Measurements from ENCODE around the gene TKTL2.
"Not testable (repeated sequence)": the region's sequence is repeated elsewhere in the genome, so short reads cannot be mapped to it uniquely, and the experiment has no call there.

TKTL2 gene

DNA sequence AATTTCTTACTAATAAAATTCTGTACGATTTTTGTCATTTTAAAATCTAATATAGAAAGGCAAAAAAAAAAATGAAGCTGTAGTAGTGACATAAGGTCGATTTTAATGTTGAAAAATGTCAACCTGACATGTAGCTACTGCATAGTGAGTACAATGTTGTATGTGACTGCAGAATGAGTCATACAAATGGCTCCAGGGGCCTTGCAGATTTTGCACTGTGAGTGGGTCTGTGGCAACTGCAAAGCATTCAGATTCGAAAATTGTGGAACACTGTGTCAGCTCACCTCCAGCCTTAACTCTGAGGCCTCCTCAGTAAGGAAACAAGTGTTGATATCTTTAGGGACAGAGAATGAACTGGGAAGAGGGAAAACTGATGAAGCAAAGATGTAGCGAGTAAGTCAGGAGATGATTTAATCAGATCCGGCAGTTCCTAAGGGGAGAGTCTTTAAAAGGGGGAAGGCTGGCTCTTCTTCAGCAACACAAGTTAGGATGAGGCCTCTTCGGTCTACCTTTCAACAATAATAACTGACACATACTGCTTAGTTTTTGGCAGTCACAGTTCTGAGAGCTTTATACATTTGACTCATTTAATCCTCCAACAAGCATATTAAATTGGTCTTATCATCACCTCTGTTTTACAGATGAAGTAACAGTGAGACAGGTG is 24.9 kb downstream of the TKTL2 start:
- H2AFZ ChIP-seq (ENCODE audit: low read depth, low read length) = no peak overlapping the region

DNA sequence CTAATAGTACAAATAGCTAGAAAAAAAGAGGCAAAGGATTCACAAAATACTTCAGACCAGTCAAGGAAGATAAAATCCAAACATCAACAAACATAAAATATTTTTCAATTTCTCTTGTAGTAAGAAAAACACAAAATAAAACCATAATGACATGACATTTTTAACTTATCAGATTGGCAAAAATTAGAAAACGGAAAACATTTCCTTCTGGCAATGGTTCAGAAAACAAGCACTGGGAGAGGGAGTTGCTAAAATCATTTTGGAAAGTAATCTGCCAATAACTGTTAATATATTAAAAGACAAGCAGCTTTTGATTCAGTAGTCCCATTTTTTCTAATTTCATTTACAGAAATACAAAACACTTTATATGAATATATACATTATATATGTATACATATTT is 26.1 kb downstream of the TKTL2 start:
- Histone ChIP-seq H3K27ac (ENCODE audit: low read length) (no peak overlapping the region), H3K4me3 (ENCODE audit: low read depth in 1 of 2, low read length in 2 of 2) (no peak overlapping the region), H4K20me1 (ENCODE audit: insufficient read depth, low read length) (no peaks in the 10 kb centered on the region), H3K9ac (ENCODE audit: low read depth, low read length) (no peak overlapping the region), H3K27me3 (ENCODE audit: insufficient read depth, low read length, poor library complexity) (no peaks in the 10 kb centered on the region), H3K36me3 (ENCODE audit: insufficient read depth, low read length) (no peaks in the 10 kb centered on the region), H3K4me2 (ENCODE audit: insufficient read depth, low read length) (no peak overlapping the region), H3K9me3 (ENCODE audit: insufficient read depth, low read length, severe bottlenecking) (no peaks in the 10 kb centered on the region), H3K4me1 (ENCODE audit: insufficient read depth, low read length) (no peaks in the 10 kb centered on the region), H2AFZ (ENCODE audit: low read depth, low read length) (no peak overlapping the region), H3K79me2 (ENCODE audit: insufficient read depth, low read length) (no peaks in the 10 kb centered on the region)
- TF ChIP-seq, protein P1, sequence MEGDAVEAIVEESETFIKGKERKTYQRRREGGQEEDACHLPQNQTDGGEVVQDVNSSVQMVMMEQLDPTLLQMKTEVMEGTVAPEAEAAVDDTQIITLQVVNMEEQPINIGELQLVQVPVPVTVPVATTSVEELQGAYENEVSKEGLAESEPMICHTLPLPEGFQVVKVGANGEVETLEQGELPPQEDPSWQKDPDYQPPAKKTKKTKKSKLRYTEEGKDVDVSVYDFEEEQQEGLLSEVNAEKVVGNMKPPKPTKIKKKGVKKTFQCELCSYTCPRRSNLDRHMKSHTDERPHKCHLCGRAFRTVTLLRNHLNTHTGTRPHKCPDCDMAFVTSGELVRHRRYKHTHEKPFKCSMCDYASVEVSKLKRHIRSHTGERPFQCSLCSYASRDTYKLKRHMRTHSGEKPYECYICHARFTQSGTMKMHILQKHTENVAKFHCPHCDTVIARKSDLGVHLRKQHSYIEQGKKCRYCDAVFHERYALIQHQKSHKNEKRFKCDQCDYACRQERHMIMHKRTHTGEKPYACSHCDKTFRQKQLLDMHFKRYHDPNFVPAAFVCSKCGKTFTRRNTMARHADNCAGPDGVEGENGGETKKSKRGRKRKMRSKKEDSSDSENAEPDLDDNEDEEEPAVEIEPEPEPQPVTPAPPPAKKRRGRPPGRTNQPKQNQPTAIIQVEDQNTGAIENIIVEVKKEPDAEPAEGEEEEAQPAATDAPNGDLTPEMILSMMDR (IDR thresholded peaks at IDR 0.05; ENCODE audit: borderline replicate concordance, extremely low read depth, low read length, poor library complexity, severe bottlenecking) = no peak
- no peak for TF ChIP-seq EZH2 (IDR thresholded peaks at IDR 0.05; ENCODE audit: borderline replicate concordance, low read depth, low read length, severe bottlenecking)
- ATAC-seq (ENCODE audit: insufficient read depth, low read depth) (no peak), DNase-seq (no peak)

More for the DNA sequence above, 24.9 kb downstream of the TKTL2 start:
- Histone ChIP-seq H3K79me2 (ENCODE audit: insufficient read depth, low read length) (no peaks in the 10 kb centered on the region), H3K4me2 (ENCODE audit: insufficient read depth, low read length) (no peak overlapping the region), H3K4me1 (ENCODE audit: insufficient read depth, low read length) (no peaks in the 10 kb centered on the region), H3K27ac (ENCODE audit: low read length) (no peak overlapping the region), H3K9ac (ENCODE audit: low read depth, low read length) (no peak overlapping the region), H4K20me1 (ENCODE audit: insufficient read depth, low read length) (no peaks in the 10 kb centered on the region), H3K36me3 (ENCODE audit: insufficient read depth, low read length) (no peaks in the 10 kb centered on the region), H3K27me3 (ENCODE audit: insufficient read depth, low read length, poor library complexity) (no peaks in the 10 kb centered on the region), H3K9me3 (ENCODE audit: insufficient read depth, low read length, severe bottlenecking) (no peaks in the 10 kb centered on the region), H3K4me3 (ENCODE audit: low read depth in 1 of 2, low read length in 2 of 2) (no peak overlapping the region)
- TF ChIP-seq, protein P1 (IDR thresholded peaks at IDR 0.05; ENCODE audit: borderline replicate concordance, extremely low read depth, low read length, poor library complexity, severe bottlenecking) = no peak
- no peak for TF ChIP-seq EZH2 (IDR thresholded peaks at IDR 0.05; ENCODE audit: borderline replicate concordance, low read depth, low read length, severe bottlenecking)
- ATAC-seq (ENCODE audit: insufficient read depth, low read depth) (no peak), DNase-seq (no peak)

DNA sequence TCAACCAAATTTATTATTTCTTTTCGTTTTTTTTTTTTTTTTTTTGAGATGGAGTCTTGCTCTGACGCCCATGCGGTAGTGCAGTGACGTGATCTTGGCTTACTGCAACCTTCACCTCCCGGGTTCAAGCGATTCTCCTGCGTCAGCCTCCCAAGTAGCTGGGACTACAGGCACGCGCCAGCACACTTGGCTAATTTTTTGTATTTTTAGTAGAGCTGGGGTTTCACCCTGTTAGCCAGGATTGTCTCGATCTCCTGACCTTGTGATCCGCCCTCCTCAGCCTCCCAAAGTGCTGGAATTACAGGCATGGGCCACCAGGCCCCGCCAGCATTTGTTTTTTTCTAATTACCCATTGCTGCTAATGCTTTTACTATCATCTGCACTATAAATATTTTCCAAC is 26.5 kb downstream of the TKTL2 start:
- H4K20me1 ChIP-seq (ENCODE audit: insufficient read depth, low read length); DNase-seq; ATAC-seq (ENCODE audit: insufficient read depth, low read depth): not testable (repeated sequence)

DNA sequence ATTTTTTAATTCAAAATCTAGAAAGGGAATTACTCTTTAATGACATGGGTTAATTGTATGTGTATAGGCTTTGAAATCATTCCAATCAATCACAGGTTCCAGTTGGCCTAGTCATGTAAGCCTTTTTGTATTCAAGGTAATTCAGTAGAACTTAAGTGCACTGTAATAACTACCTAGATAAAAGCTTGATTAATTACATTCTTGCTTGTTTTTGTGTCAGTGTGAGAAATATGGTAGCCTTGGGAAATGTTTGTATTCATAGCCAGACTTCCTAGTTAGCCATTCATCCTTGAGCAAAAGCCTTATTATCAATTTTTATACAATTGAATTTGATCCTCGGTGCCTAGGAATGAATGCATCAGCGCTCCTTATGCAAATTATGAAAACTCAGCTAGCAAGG is 33.5 kb downstream of the TKTL2 start:
- no peak for ATAC-seq (ENCODE audit: insufficient read depth, low read depth)
- Histone ChIP-seq H2AFZ (ENCODE audit: low read depth, low read length) (no peak overlapping the region), H3K4me2 (ENCODE audit: insufficient read depth, low read length) (no peak overlapping the region), H3K27ac (ENCODE audit: low read length) (no peak overlapping the region), H3K9me3 (ENCODE audit: insufficient read depth, low read length, severe bottlenecking) (no peaks in the 10 kb centered on the region), H3K79me2 (ENCODE audit: insufficient read depth, low read length) (no peaks in the 10 kb centered on the region), H3K36me3 (ENCODE audit: insufficient read depth, low read length) (no peaks in the 10 kb centered on the region), H4K20me1 (ENCODE audit: insufficient read depth, low read length) (no peaks in the 10 kb centered on the region), H3K4me1 (ENCODE audit: insufficient read depth, low read length) (no peaks in the 10 kb centered on the region), H3K27me3 (ENCODE audit: insufficient read depth, low read length, poor library complexity) (no peaks in the 10 kb centered on the region), H3K4me3 (ENCODE audit: low read depth in 1 of 2, low read length in 2 of 2) (no peak overlapping the region), H3K9ac (ENCODE audit: low read depth, low read length) (no peak overlapping the region)
- no peak for DNase-seq
- TF ChIP-seq, protein P1 (IDR thresholded peaks at IDR 0.05; ENCODE audit: borderline replicate concordance, extremely low read depth, low read length, poor library complexity, severe bottlenecking) = no peak
- no peak for TF ChIP-seq EZH2 (IDR thresholded peaks at IDR 0.05; ENCODE audit: borderline replicate concordance, low read depth, low read length, severe bottlenecking)

More for the DNA sequence above, 26.5 kb downstream of the TKTL2 start:
- H3K4me3 ChIP-seq (ENCODE audit: low read depth in 1 of 2, low read length in 2 of 2); H2AFZ ChIP-seq (ENCODE audit: low read depth, low read length); H3K9me3 ChIP-seq (ENCODE audit: insufficient read depth, low read length, severe bottlenecking); H3K79me2 ChIP-seq (ENCODE audit: insufficient read depth, low read length); H3K4me2 ChIP-seq (ENCODE audit: insufficient read depth, low read length); H3K27me3 ChIP-seq (ENCODE audit: insufficient read depth, low read length, poor library complexity); H3K36me3 ChIP-seq (ENCODE audit: insufficient read depth, low read length); H3K27ac ChIP-seq (ENCODE audit: low read length); H3K9ac ChIP-seq (ENCODE audit: low read depth, low read length); H3K4me1 ChIP-seq (ENCODE audit: insufficient read depth, low read length): not testable (repeated sequence)
